Measurements from ENCODE around the gene SNX25.
"Not testable (repeated sequence)": the region's sequence is repeated elsewhere in the genome, so short reads cannot be mapped to it uniquely, and the experiment has no call there.

The SNX25 gene

DNA sequence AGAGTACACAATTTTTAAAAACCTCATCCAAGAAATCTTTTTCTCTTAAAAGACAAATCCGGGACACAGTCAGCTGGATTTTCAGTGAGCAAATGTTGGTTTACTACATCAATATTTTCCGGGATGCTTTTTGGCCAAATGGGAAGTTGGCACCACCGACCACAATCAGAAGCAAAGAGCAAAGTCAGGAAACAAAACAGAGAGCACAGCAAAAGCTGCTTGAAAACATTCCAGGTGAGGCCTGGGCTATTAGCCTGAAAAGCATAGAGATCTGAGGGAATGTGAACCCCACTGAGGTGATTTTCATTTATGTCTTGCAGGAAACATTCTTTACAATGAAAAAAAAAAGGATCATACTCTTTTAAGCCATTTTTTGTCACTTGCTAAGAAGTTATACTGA is 152.5 kb downstream of the SNX25 start:
- in situ Hi-C loops (cut with MboI; ENCODE audit: low sequenced_read_pairs, unreplicated experiment): no loop called here
- DNase-seq (ENCODE audit: low spot score): no peak
- TF ChIP-seq, protein P1, sequence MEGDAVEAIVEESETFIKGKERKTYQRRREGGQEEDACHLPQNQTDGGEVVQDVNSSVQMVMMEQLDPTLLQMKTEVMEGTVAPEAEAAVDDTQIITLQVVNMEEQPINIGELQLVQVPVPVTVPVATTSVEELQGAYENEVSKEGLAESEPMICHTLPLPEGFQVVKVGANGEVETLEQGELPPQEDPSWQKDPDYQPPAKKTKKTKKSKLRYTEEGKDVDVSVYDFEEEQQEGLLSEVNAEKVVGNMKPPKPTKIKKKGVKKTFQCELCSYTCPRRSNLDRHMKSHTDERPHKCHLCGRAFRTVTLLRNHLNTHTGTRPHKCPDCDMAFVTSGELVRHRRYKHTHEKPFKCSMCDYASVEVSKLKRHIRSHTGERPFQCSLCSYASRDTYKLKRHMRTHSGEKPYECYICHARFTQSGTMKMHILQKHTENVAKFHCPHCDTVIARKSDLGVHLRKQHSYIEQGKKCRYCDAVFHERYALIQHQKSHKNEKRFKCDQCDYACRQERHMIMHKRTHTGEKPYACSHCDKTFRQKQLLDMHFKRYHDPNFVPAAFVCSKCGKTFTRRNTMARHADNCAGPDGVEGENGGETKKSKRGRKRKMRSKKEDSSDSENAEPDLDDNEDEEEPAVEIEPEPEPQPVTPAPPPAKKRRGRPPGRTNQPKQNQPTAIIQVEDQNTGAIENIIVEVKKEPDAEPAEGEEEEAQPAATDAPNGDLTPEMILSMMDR (IDR thresholded peaks at IDR 0.05; ENCODE audit: borderline replicate concordance, control extremely low read depth, extremely low read depth, insufficient read depth, missing control alignments): no peak

DNA sequence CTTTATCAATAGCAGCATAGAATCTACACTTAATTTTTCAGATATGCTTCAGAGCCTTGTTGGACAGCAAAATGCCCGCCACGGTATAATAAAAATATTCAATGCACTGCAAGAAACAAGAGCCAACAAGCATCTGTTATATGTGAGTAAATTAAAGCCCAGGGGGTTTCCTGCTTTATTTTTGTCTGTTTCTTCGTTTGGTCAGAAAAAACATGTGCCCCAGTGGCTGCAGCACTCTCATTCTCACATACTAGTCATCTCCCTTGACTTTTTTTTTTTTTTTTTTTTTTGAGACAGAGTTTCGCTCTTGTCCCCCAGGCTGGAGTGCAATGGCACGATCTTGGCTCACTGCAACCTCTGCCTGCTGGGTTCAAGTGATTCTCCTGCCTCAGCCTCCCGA is 153.2 kb downstream of the SNX25 start:
- peak; percentile 42 for DNase-seq (ENCODE audit: low spot score)

DNA sequence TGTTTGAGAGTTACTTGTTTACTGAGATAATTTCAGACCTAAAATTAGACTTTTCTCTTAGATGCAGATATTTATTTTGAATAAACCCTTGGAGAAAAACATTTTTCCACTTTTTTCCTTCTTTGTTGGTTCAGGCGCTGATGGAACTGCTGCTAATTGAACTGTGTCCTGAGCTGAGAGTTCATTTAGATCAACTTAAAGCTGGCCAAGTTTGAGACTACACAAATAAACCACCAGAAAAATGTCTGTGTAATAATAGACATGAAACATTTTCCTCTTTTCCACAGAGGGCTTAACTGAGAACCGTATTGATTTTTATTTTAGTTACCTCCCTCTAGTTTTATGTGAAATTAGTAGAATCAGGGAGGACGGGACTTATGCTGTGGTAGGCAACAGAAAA is 153.9 kb downstream of the SNX25 start:
- DNase-seq (ENCODE audit: low spot score): no peak
- TF ChIP-seq, protein P1 (IDR thresholded peaks at IDR 0.05; ENCODE audit: borderline replicate concordance, control extremely low read depth, extremely low read depth, insufficient read depth, missing control alignments): no peak
- in situ Hi-C loops (cut with MboI; ENCODE audit: low sequenced_read_pairs, unreplicated experiment): no loop called here

More for the DNA sequence above, 153.2 kb downstream of the SNX25 start:
- in situ Hi-C loops (cut with MboI; ENCODE audit: low sequenced_read_pairs, unreplicated experiment): not testable (repeated sequence)

DNA sequence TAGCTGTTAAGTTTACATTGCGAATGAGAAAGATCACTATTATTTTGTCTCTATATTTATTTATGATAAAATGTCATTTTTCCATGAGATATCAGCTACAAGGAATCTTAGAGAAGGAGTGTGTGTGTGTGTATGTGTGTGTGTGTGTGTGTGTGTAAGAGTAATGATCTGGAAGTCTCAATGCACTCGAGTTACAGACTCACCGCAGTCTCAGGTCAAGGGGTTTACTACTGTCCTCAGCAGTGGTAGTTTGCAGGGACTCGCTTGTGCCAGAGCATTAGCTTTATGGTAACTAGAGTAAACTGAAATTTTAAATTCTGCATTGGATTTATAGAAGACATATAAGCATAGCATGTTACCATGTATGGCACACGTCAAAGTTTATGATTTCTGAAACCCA is 155.5 kb downstream of the SNX25 start:
- TF ChIP-seq, protein P1 (IDR thresholded peaks at IDR 0.05; ENCODE audit: borderline replicate concordance, control extremely low read depth, extremely low read depth, insufficient read depth, missing control alignments): no peak
- DNase-seq (ENCODE audit: low spot score): no peak
- in situ Hi-C loops (cut with MboI; ENCODE audit: low sequenced_read_pairs, unreplicated experiment): no loop called here

DNA sequence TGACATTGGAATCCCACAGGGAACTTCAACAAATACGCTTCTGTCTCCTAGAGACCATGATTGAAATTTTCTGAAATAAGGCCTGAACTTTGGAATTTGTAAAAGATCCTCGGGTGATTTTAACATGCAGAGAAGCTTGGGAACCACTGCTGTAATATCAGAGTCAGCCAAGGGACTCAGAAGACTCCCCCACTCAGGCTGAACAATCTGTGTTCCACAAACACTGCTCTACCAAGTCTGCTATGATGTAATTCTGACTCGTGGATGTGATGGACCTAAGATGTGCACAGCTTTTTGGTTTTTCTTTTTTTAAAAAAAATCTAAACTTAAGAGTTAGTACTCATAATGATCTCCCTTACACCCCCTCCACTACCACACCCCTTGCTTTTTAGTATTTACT is 160.3 kb downstream of the SNX25 start:
- in situ Hi-C loops (cut with MboI; ENCODE audit: low sequenced_read_pairs, unreplicated experiment): no loop called here
- TF ChIP-seq, protein P1 (IDR thresholded peaks at IDR 0.05; ENCODE audit: borderline replicate concordance, control extremely low read depth, extremely low read depth, insufficient read depth, missing control alignments): no peak
- DNase-seq (ENCODE audit: low spot score): no peak

DNA sequence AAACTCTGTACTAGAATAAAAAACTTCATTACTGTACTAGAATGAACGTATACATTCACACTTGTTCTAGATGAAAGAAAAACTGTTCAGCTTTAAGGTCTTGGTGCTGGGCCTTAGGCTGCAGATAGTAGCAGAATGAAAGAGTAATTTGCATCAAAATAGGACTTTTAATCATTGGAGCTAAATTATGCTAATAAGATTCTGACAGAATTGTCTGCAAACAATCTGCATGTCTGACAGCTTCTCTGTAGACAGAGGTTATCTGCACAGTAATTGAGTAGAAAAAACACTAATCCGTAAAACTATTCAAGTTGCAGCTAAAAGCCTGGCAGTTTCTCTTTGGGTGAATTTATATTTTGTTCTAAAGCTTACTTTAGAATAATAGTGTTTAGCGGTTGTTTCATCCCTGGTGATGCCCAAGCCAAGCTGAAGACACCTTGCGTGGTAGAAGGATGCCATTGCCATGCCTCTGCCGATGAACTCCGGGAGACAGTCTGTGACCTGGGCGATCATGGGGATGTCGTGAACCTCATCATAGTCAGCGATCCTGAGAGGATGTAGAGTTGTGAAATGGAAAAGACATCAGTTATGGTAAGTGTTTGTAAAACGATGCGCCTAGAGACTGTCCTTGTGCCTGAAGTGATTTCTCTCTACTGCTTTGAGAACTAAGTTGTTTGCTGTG is 161.0 kb downstream of the SNX25 start:
- DNase-seq (ENCODE audit: low spot score): no peak
- TF ChIP-seq, protein P1 (IDR thresholded peaks at IDR 0.05; ENCODE audit: borderline replicate concordance, control extremely low read depth, extremely low read depth, insufficient read depth, missing control alignments): no peak
- in situ Hi-C loops (cut with MboI; ENCODE audit: low sequenced_read_pairs, unreplicated experiment): no loop called here

DNA sequence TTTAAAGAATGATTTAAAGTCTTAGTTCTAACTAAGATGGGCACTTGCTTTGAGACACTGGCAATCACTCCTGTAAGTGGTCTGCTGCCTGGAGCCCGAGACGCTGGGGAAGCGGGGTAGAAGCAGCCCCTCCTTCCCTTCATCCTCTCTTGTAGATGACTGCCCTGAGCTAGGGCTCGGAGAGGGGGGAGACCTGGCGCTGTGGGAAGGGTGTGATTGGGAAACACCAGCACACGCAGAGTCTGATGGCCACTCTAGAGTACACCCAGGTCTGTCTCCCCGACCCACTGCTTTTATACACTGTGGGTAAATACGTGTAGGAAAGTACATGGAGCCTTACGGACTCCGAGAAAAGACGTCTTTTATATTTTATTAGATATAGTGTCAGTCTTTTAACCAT is 162.3 kb downstream of the SNX25 start:
- in situ Hi-C loops (cut with MboI; ENCODE audit: low sequenced_read_pairs, unreplicated experiment): no loop called here
- TF ChIP-seq, protein P1 (IDR thresholded peaks at IDR 0.05; ENCODE audit: borderline replicate concordance, control extremely low read depth, extremely low read depth, insufficient read depth, missing control alignments): no peak
- DNase-seq (ENCODE audit: low spot score): no peak
